GM12872 (cell line): ENCODE results near the gene CDK6.

Source experiments
- CTCF ChIP-seq: IDR thresholded peaks from 3 replicates; pipeline ENCODE4 v1.5.1; 2011; ENCODE audit warnings: low read depth, mild to moderate bottlenecking, low read length, moderate library complexity; ENCODE audit not compliant: insufficient read depth

The CDK6 gene

GRCh38 chr7:92788559-92789183 lies 47.7 kb downstream of the CDK6 start:
- TF ChIP-seq CTCF, result no peak

- TF ChIP-seq CTCF, result no peak
Observed at GRCh38 chr7:92785923-92786322, 50.5 kb downstream of the CDK6 start.

DNA sequence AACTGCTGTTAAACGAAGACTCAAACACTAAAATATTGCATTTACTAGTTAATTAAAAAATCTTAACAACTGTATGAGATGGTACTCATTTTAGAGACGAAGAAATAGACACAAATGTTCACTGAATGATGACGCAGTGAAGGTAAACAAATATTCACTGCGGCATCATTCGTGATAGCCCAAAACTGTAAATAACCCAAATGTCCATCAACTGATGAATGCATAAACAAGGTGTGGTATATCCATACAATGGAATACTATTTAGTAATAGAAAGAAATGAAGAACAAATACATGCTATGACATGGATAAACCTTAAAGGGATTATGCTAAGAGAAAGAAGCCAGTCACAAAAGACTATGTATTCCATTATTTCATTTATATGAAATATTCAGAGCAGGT lies 51.4 kb downstream of the CDK6 start:
- no peak for TF ChIP-seq CTCF

DNA sequence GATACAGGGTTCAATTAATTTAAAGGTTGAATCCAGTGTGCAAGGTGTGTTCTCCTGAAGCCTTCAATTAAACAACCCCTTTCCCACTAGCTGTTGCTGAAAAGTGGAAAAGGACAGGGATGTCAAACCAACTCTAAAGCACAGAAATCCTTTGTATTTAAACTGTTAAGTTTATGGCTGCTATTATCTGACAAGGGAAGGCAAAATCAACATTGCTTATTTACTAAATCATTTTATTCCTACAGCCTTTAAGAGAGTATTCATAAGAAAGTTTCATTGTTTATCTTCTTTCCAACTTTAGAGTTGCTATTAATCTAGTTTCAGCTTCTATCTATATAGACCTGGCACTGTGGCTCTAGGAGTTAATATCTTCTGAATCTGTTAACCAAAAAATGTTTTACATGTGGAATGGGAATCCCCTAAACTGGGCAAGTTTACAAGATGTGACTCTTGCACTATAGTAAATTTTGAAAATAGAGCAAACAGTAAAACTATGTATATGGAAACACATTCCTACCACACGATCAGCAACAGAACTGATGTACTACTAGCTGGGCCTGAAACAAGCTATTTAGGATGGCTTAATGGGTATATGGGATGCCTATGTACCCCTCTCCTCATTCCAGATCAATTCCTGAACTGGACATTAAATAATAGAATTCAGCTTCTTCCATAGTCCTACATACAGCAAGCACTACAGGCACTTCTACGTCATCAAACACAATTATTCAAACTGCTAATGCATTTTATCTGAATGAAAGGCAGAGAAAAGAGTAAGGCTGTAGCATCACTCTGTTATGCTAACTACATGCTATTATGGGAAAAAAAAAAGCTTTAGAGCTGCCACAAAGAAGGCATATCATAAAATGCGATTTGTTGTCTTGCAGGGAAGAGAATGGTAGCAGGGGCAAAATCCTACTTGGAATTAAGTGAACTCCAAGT lies 52.8 kb downstream of the CDK6 start:
- no peak for TF ChIP-seq CTCF

GRCh38 chr7:92782855-92783254 lies 53.5 kb downstream of the CDK6 start:
- TF ChIP-seq CTCF, result no peak

DNA sequence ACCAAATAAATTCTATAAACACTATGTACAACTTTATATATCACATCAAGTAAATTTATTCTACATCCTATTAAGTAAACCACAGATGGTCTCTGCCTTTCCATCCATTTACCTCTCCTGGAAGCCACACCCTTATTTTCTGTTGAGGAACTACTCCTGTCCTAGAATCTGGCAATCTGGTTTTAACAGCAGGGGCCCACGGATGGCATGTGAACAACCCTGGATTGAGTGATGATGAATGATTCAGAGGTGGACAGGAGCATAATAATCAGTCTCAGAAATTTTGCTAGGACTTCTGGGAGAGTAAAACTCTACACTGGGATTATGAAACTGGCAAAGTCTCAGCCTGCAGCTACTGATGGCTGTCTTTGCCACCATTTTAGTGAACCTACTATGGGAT lies 54.1 kb downstream of the CDK6 start:
- TF ChIP-seq CTCF, result no peak

- no peak for TF ChIP-seq CTCF
Observed at GRCh38 chr7:92781117-92781720, 55.2 kb downstream of the CDK6 start.
